Activated CD4-positive, alpha-beta T cell treated with anti-CD3 and anti-CD28 coated beads for 4 hours (primary cell): ENCODE measurements around the gene SLC25A24.
"Not testable (repeated sequence)": the region's sequence is repeated elsewhere in the genome, so short reads cannot be mapped to it uniquely, and the experiment has no call there.

Experiments used
- DNase-seq, 2 donors: peaks; one replicate each; pipeline ENCODE4 v3.0.0-alpha.2; 2020

SLC25A24 gene

DNA sequence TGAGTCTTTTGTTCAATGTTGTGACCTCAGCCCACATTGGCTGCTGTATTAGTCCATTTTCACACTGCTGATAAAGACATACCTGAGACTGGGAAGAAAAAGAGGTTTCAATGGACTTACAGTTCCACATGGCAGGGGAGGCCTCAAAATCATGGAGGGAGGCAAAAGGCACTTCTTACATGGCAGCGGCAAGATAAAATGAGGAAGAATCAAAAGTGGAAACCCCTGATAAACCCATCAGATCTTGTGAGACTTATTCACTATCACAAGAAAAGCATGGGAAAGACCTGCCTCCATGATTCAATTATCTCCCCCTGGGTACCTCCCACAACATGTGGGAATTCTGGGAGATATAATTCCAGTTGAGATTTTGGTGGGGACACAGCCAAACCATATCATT lies 68.9 kb downstream of the SLC25A24 start:
- not testable (repeated sequence) for DNase-seq

DNA sequence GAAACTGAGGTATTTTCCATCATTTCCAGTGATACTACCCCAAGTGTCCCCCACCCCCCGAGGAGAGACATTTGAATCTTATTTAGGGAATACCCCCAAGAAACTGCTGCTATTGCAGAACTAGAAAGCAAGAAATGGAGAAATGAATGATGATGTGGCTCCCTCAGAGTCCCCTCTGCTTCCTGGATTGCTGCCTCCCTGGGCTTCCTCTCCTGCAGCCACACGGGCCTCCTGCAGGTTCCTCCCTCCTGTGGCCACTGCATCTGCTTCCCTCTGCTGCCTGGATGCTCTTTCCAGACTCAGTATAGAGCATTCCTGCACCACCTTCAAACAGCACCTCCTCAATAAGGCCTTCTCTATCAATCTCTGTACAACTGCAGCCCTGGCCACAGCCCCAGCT lies 69.3 kb downstream of the SLC25A24 start:
- no peak for DNase-seq

DNA sequence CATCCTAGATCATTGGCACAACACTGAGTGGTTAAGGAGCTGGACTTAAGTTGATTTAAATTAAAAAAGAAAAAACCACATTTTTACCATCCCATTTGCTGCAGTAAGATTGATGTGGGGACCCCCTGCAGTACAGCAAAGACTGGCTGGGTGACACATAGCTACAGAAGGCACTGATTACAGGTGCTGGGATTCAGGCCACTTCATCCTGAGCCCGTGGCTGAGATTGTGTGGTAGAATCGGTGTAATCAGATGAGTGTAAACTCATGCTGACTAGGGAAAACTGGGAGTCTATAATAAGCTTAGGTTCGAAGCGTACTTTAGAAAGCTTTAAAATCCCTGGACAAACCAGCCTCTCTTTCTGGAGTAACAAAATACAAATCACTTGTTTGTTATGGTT lies 70.1 kb downstream of the SLC25A24 start:
- no peak for DNase-seq

DNA sequence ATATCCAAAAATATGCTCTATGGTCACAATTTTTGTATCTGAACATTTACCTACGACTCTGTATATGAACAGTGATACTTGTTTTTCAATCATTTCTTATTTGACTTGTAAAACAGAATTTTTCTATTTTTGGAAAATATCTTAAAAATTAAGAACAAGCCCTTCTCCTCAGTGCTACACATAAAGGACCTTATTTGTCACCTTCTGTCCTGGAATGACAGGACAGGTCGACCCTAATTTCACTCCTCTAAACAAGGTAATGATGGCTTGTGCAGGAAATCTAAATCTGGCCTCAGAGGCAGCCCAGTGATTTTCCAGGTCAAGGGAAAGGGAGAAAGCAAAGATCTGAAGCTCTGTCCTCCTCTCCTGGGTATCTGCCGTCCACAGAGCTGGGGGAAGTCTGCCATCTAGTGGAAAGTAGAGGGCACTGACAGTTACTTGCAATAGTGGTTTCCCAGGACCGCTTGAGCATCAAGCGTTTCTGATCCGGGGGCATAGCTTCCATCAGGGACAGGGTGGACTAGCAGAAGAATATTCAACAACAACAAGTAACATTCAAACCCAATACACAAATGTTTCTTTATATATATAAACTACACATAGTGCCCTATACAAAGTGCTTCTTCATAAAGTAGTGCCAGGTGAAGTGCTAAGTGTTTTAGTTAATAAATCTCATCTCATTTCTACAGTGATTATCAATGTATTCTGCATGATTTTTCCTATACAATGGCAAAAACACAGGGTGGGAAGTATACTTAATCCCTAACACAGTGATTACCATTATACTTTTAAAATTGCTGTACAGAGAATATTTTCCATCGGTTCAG lies 74.6 kb downstream of the SLC25A24 start:
- DNase-seq, result peak; percentile 52 to 66

DNA sequence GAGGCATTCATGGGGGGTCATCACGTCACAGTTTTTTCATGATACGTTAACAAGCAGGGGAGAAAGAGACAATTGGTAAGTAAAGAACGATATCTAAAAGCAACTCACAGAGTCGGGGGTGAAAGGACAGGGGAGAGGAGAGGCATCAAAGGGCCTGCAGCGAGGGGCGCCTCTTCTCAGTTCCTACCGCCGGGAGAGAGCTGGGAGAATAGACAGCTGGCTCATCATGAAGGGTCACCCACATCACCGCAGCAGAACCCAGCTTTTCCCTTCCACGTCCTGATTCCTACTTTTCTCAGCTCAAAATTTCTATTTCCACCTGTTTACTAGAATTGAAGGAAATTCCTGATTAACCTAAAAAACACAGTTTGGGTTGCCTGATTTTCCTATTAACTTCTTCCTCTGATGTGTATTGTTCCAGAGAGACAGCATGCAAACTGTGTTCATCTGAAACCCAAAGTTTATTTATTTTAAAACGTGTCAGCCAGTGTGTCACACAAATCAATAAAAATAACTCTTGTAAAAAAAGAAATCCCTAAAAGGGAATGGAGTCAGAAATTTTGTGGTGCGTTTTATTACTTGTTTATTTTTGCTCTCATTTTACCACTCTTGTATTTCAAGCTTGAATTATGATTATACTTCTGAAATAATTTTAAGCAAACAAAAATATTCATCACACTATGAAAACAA lies 75.4 kb downstream of the SLC25A24 start:
- no peak for DNase-seq

DNA sequence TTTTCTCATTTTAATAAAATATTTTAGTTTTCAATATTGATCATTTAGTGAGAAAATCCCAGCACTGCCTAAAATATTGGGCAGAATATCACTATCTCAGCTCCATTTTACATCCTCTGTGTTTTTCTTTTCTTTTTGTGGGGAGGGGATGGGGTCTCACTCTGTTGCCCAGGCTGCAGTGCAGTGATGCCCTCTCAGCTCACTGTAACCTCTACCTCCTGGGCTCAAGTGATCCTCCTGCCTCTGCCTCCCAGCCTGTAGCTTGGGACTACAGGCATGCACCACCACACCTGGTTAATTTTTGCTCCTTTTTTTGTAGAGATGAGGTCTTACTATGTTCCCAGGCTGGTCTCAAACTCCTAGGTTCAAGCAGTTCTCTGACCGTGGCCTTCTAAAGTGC lies 76.1 kb downstream of the SLC25A24 start:
- no peak for DNase-seq

DNA sequence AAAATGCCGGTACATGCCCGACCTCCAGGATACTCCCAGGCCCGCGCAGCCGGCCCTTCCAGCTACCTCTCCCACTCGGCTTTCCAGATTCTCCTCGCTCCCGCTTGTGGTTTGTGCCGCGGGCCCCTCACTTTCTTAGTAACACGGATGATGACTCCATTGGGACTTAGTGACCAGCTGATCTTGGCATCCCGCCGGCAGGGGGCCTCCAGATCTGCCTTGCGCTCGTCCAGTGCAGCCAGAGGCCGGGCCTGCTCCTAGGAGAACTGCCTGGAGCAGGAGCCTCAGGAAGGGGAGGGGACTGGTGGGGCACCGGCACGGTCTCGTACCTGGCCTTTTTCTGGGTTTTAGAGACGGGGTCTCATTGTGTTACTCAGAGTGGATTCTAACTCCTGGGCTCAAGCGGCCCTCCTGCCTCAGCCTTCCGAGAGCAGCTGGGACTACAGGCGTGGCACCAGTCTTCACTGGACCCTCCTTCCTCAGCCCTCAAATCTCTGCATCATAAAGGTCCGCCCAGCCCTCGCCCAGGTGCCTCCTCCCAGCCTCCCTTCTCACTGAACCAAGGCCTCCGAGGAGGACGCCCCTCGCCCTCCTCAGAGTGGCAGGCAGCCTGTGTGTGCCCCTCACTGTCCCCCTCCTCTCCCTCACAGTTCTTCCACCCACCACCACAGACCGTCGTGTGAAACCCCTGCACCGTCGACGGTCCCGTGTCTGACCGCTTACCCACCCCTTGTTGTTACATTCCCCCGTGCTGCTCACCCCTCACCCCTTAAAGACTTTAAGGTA lies 78.6 kb downstream of the SLC25A24 start:
- no peak for DNase-seq

DNA sequence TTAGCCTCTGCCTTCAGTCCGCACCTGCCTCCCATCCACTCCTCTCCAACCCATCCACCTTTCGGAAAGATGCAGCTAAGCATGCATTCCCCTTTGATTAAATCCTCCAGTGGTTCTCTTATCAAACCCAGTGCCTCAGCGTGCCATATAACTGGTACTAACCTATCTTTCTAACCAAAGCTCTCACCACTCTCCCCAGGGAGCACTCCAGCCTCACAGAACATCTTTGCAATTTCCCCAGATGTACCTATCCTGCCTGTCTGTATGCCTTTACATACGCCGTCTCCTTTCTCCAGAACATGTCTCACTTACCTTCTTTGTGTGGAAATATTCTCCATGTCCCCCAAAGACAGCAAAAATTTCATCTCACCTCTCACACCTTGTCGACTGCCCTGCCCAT lies 80.0 kb downstream of the SLC25A24 start:
- DNase-seq, result no peak

DNA sequence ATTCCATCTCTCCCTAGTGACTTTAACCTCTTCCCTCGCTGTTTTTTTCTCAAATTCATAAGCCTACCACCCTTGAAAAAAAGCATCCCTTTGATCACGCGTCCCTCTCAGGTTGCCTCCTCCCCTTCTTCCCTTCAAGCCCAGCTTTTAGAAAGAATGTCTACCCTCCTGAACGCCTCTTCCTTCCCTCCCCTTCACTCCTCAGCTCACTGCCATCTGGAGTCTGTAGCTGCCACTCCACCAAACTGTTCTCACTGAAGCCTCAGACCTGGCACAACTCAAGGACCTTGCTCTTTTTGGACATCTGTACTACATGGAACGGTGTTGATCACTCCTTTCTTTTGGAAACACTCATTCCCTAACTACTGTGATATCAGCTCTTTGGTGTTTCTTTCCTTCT lies 80.6 kb downstream of the SLC25A24 start:
- DNase-seq, result no peak

DNA sequence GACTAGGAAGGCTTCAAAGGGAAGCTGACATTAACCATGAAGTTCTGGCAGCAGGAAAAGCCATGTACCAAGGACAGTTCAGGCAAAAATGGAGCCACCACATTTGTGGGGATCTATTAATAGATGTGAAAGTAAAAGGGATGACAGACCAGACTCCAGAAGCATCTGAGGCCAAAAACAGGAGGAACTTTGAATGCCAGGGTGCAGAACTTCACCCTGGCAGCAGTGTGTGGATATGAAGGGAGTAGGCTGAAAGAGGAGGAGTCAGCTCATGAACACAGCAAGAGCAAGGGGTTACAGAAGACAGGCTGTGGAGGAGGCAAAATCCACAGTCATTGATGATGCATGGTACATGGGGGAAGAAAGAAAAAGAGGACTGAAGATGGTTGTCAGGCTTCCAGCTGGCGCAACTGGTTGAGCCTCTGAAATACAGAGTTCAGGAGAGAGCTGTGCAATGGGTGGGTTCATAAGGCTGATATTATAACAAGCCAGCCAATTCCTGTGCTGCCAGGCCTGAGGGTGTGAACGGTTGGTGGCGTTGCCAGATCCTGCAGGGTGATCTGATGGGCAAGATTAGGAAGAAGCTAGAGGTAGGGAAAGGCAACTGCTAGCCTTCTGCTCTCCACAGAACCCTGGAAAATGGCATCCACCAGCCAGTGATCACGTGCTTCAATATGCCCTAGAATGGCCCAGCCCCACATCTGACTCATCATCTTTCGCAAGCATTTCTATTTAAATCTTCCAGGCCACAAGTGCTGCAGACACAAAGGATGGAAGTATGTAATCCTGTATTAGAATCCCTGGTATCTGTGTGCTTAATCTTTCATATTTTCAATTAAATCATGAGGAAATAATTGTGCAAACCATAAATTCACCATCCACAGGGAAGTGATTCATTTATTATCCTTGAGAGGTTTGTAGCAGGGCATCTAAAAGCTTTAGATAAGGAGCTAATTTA lies 81.9 kb downstream of the SLC25A24 start:
- no peak for DNase-seq

DNA sequence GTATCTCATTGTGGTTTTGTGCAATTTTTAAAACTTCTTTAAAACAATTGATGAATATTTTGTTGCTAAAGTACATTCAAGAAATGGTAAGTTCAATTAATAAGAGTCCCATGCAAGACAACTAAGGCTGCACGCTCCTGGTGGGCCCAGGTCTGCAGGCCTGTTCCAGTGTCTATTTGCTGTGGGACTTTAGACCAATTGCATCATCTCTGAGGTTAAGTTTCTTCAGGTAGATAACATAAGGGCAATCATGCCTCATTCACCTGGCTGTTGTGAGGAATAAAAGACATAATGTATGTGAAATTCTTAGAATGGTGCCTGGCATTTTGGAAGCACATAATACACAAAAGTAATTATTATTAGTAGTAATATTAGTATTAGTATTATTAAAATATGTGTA lies 82.9 kb downstream of the SLC25A24 start:
- no peak for DNase-seq

DNA sequence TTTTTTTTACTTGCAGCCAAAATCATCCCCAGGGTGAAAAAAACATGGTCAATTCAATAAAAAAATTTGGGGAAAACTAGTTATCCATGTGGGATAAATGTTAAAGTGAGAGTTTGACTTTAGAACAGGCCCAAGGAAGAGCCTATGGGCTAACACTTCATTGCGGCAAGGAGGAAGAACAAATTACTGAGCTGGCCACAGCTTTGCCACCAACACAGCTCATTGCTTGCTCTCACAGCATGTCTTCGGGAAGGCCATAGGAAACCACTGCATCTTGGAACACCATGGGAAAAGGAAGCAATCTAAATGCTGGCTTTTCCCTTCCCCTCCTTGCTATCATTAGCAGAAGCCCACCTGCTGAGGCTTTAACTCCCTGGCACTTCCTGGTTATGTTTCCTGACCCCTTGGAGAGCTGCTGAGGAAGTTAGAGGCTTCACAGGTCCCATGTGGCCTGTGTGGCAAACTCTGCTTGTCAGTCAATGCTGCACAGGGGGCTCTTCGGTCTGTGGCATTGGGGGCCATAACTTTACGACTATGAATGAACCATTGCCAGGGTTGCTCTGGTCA lies 86.0 kb downstream of the SLC25A24 start:
- no peak for DNase-seq

DNA sequence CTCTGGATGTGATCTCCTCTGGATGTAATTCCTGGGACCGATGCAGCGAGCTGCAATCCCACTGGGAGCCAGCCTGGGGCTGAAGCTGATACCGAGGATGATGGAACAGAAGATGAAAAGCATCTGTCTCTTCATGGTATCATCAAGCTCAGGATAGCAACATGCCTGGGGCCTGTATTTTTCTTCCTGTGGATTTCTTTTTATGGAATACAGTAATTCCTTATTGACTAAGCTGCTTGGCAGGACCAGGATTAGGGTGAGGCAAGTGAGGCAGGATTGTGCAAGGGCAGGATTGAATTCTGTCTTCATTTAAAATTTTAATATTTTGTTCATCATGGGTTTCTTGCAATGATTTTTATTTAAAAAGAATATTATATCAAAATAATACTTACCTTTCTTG lies 86.6 kb downstream of the SLC25A24 start:
- no peak for DNase-seq

DNA sequence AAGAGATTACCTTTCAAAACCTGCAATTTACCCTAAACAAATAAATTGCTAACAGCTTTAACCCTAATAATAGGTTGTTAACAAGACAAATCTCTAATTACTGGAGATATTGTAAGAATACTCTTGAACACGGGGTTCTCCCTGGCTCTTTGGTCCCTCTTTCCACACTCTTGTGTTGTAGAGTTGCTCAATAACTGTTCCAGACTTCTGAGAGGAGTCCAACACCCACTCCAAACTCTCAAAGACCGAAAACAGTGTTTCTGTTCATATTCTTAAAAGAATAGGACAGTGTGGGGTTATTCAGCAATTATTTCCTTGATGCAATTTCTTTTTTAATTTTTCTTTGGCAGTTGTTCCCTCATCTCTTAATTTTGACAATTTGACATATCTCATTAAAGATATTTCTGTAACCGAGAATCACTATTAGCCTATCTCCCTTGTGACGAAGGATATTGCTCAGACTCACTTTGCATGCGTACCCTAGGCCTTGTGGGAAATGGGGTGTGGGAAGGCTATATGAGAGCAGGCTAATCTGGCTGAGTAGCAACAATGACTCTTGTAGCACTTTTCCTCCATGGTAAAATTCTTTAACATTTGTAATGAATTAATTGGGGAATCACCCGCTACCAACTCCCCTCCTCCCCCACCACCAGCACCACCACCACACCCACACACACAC lies 90.7 kb downstream of the SLC25A24 start:
- DNase-seq, result no peak

DNA sequence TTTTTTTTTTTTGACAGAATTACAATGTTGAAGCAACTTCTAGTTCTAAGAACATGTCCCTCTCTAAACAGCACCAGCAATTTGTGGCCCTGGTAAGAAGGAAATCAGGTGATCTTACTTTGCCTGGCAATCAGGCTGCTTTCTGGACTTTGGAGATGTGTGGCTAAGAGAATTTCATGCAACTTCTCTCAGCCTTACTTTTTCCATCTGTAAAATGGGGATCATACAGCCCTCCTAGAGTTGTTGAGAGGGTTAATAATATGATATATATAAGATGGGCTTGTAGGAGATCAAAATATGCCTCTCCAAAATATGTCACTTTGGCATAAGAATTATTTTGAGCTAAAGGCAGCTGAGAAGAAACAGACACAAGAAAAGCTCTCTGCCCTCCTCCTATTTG lies 92.0 kb downstream of the SLC25A24 start:
- no peak for DNase-seq

DNA sequence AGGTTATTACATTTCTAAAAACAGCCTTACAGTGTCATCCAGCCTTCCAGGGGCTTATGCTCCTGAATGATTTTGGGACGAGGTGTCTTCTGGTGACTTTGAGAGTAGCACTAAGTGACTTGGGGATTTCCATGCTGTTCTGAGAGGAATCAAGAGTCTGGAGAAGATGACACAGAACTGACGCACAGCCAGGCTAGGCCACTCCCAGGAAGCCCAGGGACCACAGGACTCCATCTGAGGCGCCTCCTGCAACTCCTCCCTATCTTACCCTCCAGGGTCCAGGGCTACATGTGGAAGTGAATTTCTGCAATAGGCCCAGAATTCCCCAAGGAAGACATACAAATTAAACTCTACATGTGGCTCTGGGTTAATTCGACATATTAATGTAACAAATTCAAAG lies 92.5 kb downstream of the SLC25A24 start:
- peak; percentile 18 to 30 for DNase-seq

DNA sequence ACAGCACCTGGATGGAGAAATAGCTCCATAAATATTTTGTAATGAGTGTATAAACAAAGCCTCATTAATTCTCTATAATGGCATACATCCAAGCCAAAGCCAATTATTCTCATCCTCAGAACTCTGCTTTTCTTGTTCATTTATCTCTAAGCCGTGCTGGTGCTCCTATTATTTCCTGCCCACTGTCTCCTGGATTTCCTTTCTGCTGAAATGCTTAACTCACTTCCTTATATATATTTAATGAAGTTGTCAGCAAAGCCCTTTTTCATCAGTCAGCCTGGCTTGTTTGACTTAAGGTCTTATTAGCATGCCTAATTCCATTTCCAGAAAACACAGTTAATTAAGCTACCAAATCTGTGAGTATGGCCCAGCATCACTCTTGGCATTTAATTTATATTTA lies 93.4 kb downstream of the SLC25A24 start:
- DNase-seq, result no peak

DNA sequence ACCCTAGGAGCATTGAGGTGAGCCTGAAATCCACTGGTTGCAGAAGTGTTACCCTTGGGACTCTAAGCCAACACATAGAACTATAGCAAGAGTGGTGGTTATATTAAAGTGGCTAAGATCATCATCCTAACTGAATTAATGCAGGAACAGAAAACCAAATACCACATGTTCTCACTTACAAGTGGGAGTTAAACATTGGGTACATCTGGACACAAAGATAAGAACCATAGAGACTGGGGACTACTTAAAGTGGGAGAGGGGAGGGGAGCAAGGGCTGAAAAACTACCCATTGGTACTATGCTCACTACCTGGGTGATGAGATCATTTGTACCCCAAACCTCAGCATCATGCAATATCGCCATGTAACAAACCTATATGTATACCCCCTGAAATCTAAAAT lies 100.0 kb downstream of the SLC25A24 start:
- DNase-seq, result no peak

DNA sequence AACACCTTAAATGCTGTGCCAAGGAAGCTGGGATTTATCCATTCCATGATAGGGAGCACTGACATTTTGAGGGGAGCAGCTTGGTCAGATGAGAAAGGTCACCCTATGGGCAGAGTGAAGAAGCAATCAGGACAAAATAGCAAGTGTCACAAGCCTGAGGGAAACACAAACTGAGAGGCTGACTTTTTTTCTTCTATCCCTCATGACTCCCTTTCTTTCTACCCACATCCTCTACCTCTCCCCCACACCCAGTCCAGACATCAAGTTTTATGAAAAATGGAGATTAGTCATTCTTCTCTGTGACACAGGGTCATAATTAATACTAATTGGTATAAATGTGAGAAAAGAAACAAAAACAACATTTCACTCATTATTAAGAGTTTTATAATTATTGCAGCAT lies 103.1 kb downstream of the SLC25A24 start:
- no peak for DNase-seq

DNA sequence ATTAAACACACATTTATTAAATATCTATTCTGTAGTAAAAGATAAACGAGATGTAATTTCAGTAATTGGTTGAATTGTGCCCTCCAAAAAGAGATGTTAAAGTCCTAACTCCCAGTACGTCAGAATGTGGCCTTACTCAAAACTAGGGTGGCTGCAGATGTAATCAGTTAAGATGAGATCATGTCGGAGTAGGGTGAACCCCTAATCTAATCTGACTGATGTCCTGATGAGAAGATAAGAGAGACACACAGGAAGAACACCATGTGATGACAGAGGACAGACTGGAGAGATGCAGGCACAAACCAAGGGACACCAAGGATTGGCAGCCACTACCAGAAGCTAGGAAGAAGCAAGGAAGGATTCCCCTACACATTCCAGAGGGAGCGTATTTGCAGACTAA lies 104.1 kb downstream of the SLC25A24 start:
- no peak for DNase-seq

DNA sequence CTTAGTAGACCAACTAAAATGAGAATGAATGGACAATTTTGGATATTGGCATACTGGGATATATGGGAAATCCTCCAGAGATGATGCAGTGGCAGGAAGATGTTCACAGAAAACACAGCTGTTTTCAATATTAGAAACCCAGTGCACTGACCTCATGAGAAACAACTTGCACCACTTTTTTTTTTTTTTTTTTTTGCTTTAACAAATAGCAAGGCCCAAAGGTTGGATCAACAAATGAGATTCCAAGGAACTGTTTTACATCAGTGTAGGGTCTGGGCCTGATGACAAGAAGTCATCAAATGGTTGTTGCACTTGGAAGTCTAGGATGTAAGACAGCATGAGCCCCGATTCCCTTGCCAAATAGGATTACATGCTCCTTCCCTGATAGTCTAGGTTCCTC lies 110.7 kb downstream of the SLC25A24 start:
- no peak for DNase-seq

DNA sequence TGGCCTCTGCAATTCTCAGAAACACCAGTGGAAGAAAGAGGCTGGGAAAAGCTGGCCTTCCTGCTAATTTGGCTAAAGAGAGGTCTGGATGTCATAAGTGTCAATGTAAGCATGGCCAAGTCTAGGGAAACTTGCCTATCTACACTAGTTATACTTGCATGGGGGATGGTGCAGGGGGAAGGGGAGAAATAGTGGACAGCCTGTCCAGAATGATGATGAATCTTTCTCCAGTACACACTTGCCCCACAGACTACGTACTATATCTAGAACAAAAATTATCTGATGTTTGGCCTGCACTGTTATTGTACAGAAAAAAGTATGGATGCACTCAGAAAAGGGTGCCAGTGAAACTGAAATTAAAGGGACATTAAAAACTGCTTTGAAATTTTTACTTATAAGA lies 114.5 kb downstream of the SLC25A24 start:
- DNase-seq, result no peak
